ENCODE measurements around the gene NOSIP.
"Not testable (repeated sequence)": the region's sequence is repeated elsewhere in the genome, so short reads cannot be mapped to it uniquely, and the experiment has no call there.

Gene NOSIP

GRCh38 chr19:49580264-49581006, at the start of gene NOSIP:
TSS of gene NOSIP (minus strand) at chr19:49580556. CDS start at chr19:49560691, 19,865 bp downstream.
- peaks cover 17% of the 10 kb centered on the region for H3K4me1 ChIP-seq (ENCODE audit: control insufficient read depth, insufficient read depth, low read length)
- H3K9me3 ChIP-seq (ENCODE audit: control insufficient read depth, low read length) = no peaks in the 10 kb centered on the region
- H3K36me3 ChIP-seq (ENCODE audit: control insufficient read depth, insufficient read depth, low read length) = no peaks in the 10 kb centered on the region
- peak within 1 kb of the TSS; percentile 51 for H3K4me3 ChIP-seq (ENCODE audit: low read length)
- H3K9ac ChIP-seq (ENCODE audit: low read length) = peak within 1 kb of the TSS; percentile 72
- H3K27me3 ChIP-seq (ENCODE audit: control insufficient read depth, insufficient read depth, low read length) = no peaks in the 10 kb centered on the region

GRCh38 chr19:49629659-49630058, 49.3 kb upstream of the NOSIP start:
- Histone ChIP-seq H3K9me3 (ENCODE audit: control insufficient read depth, low read length) (no peaks in the 10 kb centered on the region), H3K9ac (ENCODE audit: low read length) (no peak overlapping the region), H3K4me3 (ENCODE audit: low read length) (no peak overlapping the region), H3K36me3 (ENCODE audit: control insufficient read depth, insufficient read depth, low read length) (no peaks in the 10 kb centered on the region), H3K4me1 (ENCODE audit: control insufficient read depth, insufficient read depth, low read length) (peaks cover 7% of the 10 kb centered on the region), H3K27me3 (ENCODE audit: control insufficient read depth, insufficient read depth, low read length) (no peaks in the 10 kb centered on the region)

- no peaks in the 10 kb centered on the region for H3K27me3 ChIP-seq (ENCODE audit: control insufficient read depth, insufficient read depth, low read length)
- peaks cover 6% of the 10 kb centered on the region for H3K4me1 ChIP-seq (ENCODE audit: control insufficient read depth, insufficient read depth, low read length)
- H3K9ac ChIP-seq (ENCODE audit: low read length) = no peak overlapping the region
- H3K9me3 ChIP-seq (ENCODE audit: control insufficient read depth, low read length) = no peaks in the 10 kb centered on the region
- H3K36me3 ChIP-seq (ENCODE audit: control insufficient read depth, insufficient read depth, low read length) = peaks cover 10% of the 10 kb centered on the region
- no peak overlapping the region for H3K4me3 ChIP-seq (ENCODE audit: low read length)
Measured at GRCh38 chr19:49626226-49626625, 45.9 kb upstream of the NOSIP start.

- Histone ChIP-seq H3K27me3 (ENCODE audit: control insufficient read depth, insufficient read depth, low read length) (no peaks in the 10 kb centered on the region), H3K9ac (ENCODE audit: low read length) (no peak overlapping the region), H3K4me3 (ENCODE audit: low read length) (no peak overlapping the region), H3K4me1 (ENCODE audit: control insufficient read depth, insufficient read depth, low read length) (no peaks in the 10 kb centered on the region), H3K36me3 (ENCODE audit: control insufficient read depth, insufficient read depth, low read length) (peaks cover 12% of the 10 kb centered on the region), H3K9me3 (ENCODE audit: control insufficient read depth, low read length) (no peaks in the 10 kb centered on the region)
Measured at GRCh38 chr19:49624967-49625910, 44.9 kb upstream of the NOSIP start.

GRCh38 chr19:49617860-49618259, 37.5 kb upstream of the NOSIP start:
- not testable (repeated sequence) for H3K9ac ChIP-seq (ENCODE audit: low read length); H3K9me3 ChIP-seq (ENCODE audit: control insufficient read depth, low read length); H3K4me3 ChIP-seq (ENCODE audit: low read length); H3K27me3 ChIP-seq (ENCODE audit: control insufficient read depth, insufficient read depth, low read length)
- Histone ChIP-seq H3K36me3 (ENCODE audit: control insufficient read depth, insufficient read depth, low read length) (peaks cover 22% of the 10 kb centered on the region), H3K4me1 (ENCODE audit: control insufficient read depth, insufficient read depth, low read length) (peaks cover 11% of the 10 kb centered on the region)

- H3K36me3 ChIP-seq (ENCODE audit: control insufficient read depth, insufficient read depth, low read length) = peaks cover 22% of the 10 kb centered on the region
Measured at GRCh38 chr19:49616945-49617344, 36.6 kb upstream of the NOSIP start.

GRCh38 chr19:49616532-49616931, 36.2 kb upstream of the NOSIP start:
- Histone ChIP-seq H3K27me3 (ENCODE audit: control insufficient read depth, insufficient read depth, low read length) (no peaks in the 10 kb centered on the region), H3K36me3 (ENCODE audit: control insufficient read depth, insufficient read depth, low read length) (peaks cover 18% of the 10 kb centered on the region)

More at GRCh38 chr19:49616945-49617344, 36.6 kb upstream of the NOSIP start:
- Histone ChIP-seq H3K4me1 (ENCODE audit: control insufficient read depth, insufficient read depth, low read length) (peaks cover 17% of the 10 kb centered on the region), H3K4me3 (ENCODE audit: low read length) (no peak overlapping the region), H3K27me3 (ENCODE audit: control insufficient read depth, insufficient read depth, low read length) (no peaks in the 10 kb centered on the region), H3K9me3 (ENCODE audit: control insufficient read depth, low read length) (no peaks in the 10 kb centered on the region), H3K9ac (ENCODE audit: low read length) (no peak overlapping the region)

GRCh38 chr19:49615861-49616260, 35.5 kb upstream of the NOSIP start:
- no peaks in the 10 kb centered on the region for H3K9me3 ChIP-seq (ENCODE audit: control insufficient read depth, low read length)
- no peak overlapping the region for H3K4me3 ChIP-seq (ENCODE audit: low read length)
- H3K36me3 ChIP-seq (ENCODE audit: control insufficient read depth, insufficient read depth, low read length) = peaks cover 16% of the 10 kb centered on the region

More at GRCh38 chr19:49616532-49616931, 36.2 kb upstream of the NOSIP start:
- H3K4me1 ChIP-seq (ENCODE audit: control insufficient read depth, insufficient read depth, low read length) = peaks cover 17% of the 10 kb centered on the region
- H3K9me3 ChIP-seq (ENCODE audit: control insufficient read depth, low read length) = no peaks in the 10 kb centered on the region
- no peak overlapping the region for H3K4me3 ChIP-seq (ENCODE audit: low read length)
- no peak overlapping the region for H3K9ac ChIP-seq (ENCODE audit: low read length)

GRCh38 chr19:49614096-49614833, 33.9 kb upstream of the NOSIP start:
- Histone ChIP-seq H3K36me3 (ENCODE audit: control insufficient read depth, insufficient read depth, low read length) (peaks cover 10% of the 10 kb centered on the region), H3K9ac (ENCODE audit: low read length) (no peak overlapping the region), H3K4me3 (ENCODE audit: low read length) (no peak overlapping the region), H3K9me3 (ENCODE audit: control insufficient read depth, low read length) (no peaks in the 10 kb centered on the region), H3K4me1 (ENCODE audit: control insufficient read depth, insufficient read depth, low read length) (peaks cover 17% of the 10 kb centered on the region), H3K27me3 (ENCODE audit: control insufficient read depth, insufficient read depth, low read length) (no peaks in the 10 kb centered on the region)

More at GRCh38 chr19:49615861-49616260, 35.5 kb upstream of the NOSIP start:
- Histone ChIP-seq H3K27me3 (ENCODE audit: control insufficient read depth, insufficient read depth, low read length) (no peaks in the 10 kb centered on the region), H3K9ac (ENCODE audit: low read length) (no peak overlapping the region), H3K4me1 (ENCODE audit: control insufficient read depth, insufficient read depth, low read length) (peaks cover 17% of the 10 kb centered on the region)

- peaks cover 10% of the 10 kb centered on the region for H3K36me3 ChIP-seq (ENCODE audit: control insufficient read depth, insufficient read depth, low read length)
Measured at GRCh38 chr19:49613374-49613773, 33.0 kb upstream of the NOSIP start.

GRCh38 chr19:49609499-49610092, 29.2 kb upstream of the NOSIP start:
- Histone ChIP-seq H3K9ac (ENCODE audit: low read length) (no peak overlapping the region), H3K36me3 (ENCODE audit: control insufficient read depth, insufficient read depth, low read length) (peaks cover under 1% of the 10 kb centered on the region)

More at GRCh38 chr19:49613374-49613773, 33.0 kb upstream of the NOSIP start:
- Histone ChIP-seq H3K9ac (ENCODE audit: low read length) (peak overlapping the region; percentile 25), H3K4me1 (ENCODE audit: control insufficient read depth, insufficient read depth, low read length) (peaks cover 17% of the 10 kb centered on the region), H3K9me3 (ENCODE audit: control insufficient read depth, low read length) (no peaks in the 10 kb centered on the region), H3K4me3 (ENCODE audit: low read length) (no peak overlapping the region), H3K27me3 (ENCODE audit: control insufficient read depth, insufficient read depth, low read length) (no peaks in the 10 kb centered on the region)

More at GRCh38 chr19:49609499-49610092, 29.2 kb upstream of the NOSIP start:
- Histone ChIP-seq H3K4me3 (ENCODE audit: low read length) (no peak overlapping the region), H3K9me3 (ENCODE audit: control insufficient read depth, low read length) (no peaks in the 10 kb centered on the region), H3K4me1 (ENCODE audit: control insufficient read depth, insufficient read depth, low read length) (peaks cover 17% of the 10 kb centered on the region), H3K27me3 (ENCODE audit: control insufficient read depth, insufficient read depth, low read length) (no peaks in the 10 kb centered on the region)

All from mucosa of stomach (tissue), 1 donor.